HepG2 (cell line): Measurements from ENCODE around the gene DYTN. TPM values are rescaled to one million over a fixed set of nuclear protein-coding genes. Genes with fewer than 3 reads are reported as not detected.
A peak's percentile ranks its signal among the peaks of the same experiment; 100 is the strongest.

Source experiments
- CAMTA2 ChIP-seq: sonication (generic); formaldehyde crosslinking; IDR thresholded peaks from 2 replicates; pipeline ENCODE4 v1.4.0; 2020; ENCODE audit warnings: mild to moderate bottlenecking, missing genetic modification reagents, borderline replicate concordance
- CREM ChIP-seq, 2 experiments: sonication (generic) in 1 of 2; formaldehyde crosslinking in 1 of 2; IDR thresholded peaks; 2 replicates each; pipeline versions ENCODE4 v1.4.0 to v1.6.1; 2016 to 2020; ENCODE audit warnings: antibody characterized with exemption in 1 of 2, mild to moderate bottlenecking in 1 of 2, missing genetic modification reagents in 1 of 2
- FOXC1 ChIP-seq: sonication (generic); formaldehyde crosslinking; IDR thresholded peaks from 2 replicates; pipeline ENCODE4 v1.8.0; 2022; ENCODE audit warnings: mild to moderate bottlenecking, missing genetic modification reagents, borderline replicate concordance
- GATAD2A ChIP-seq: IDR thresholded peaks from 2 replicates; pipeline ENCODE4 v1.6.1; 2016
- KDM5A ChIP-seq: fragments of 200-600 bp; sonication (generic); IDR thresholded peaks from 2 replicates; pipeline ENCODE4 v1.7.0; 2018; ENCODE audit warnings: antibody characterized with exemption, mild to moderate bottlenecking, low read length, borderline replicate concordance
- TBX3 ChIP-seq: fragments of 450-650 bp; IDR thresholded peaks from 2 replicates; pipeline ENCODE4 v1.6.1; 2017; ENCODE audit warnings: antibody characterized with exemption, mild to moderate bottlenecking, inconsistent platforms, borderline replicate concordance
- ZBTB1 ChIP-seq: sonication (generic); formaldehyde crosslinking; IDR thresholded peaks from 2 replicates; pipeline ENCODE4 v1.4.0; 2020; ENCODE audit warnings: missing genetic modification reagents, borderline replicate concordance
- ZNF446 ChIP-seq: sonication (generic); formaldehyde crosslinking; IDR thresholded peaks from 2 replicates; pipeline ENCODE4 v1.5.0; 2020; ENCODE audit warnings: mild to moderate bottlenecking, missing genetic modification reagents
- ZNF546 ChIP-seq: sonication (generic); formaldehyde crosslinking; conservative IDR thresholded peaks from 2 replicates; pipeline ENCODE4 v1.8.1; 2023; ENCODE audit warnings: mild to moderate bottlenecking, missing genetic modification reagents
- ZNF558 ChIP-seq: sonication (generic); formaldehyde crosslinking; IDR thresholded peaks from 2 replicates; pipeline ENCODE4 v1.9.0; 2022; ENCODE audit warnings: mild to moderate bottlenecking, missing genetic modification reagents, borderline replicate concordance
- ZSCAN30 ChIP-seq: sonication (generic); formaldehyde crosslinking; IDR thresholded peaks from 2 replicates; pipeline ENCODE4 v1.5.0; 2020; ENCODE audit warnings: mild to moderate bottlenecking, missing genetic modification reagents
- polyA plus RNA-seq, 8 experiments: library from polyadenylated mRNA; depleted of rRNA in 3 of 8; stranded (reverse) in 7 of 8; unstranded in 1 of 8; fragments of >200 nt; fragmentation: Illumina TruSeq in 4 of 8; extraction: Trizol in 4 of 8; gene quantifications; 2 replicates each; pipeline versions ENCODE4 v1.2.1 to v1.2.3, GENCODE V29; 2011 to 2016; ENCODE audit warnings: low read depth in 4 of 8, missing spikeins in 1 of 8, mixed read lengths in 1 of 8; ENCODE audit not compliant: insufficient read depth in 1 of 8
- total RNA-seq, 5 experiments: library from RNA; depleted of rRNA; stranded (reverse); fragments of >200 nt; fragmentation: Illumina TruSeq; extraction: Trizol; gene quantifications; 2 replicates each; pipeline ENCODE4 v1.2.3, GENCODE V29; 2016; ENCODE audit warnings: low read depth in 1 of 5
- TF ChIP-seq, protein P1 (sequence below): sonication (generic); formaldehyde crosslinking; IDR thresholded peaks from 2 replicates; pipeline ENCODE4 v1.4.0; 2020; ENCODE audit warnings: mild to moderate bottlenecking, missing genetic modification reagents
- TF ChIP-seq, protein P2 (sequence below): sonication (generic); formaldehyde crosslinking; IDR thresholded peaks from 2 replicates; pipeline ENCODE4 v1.9.0; 2021; ENCODE audit warnings: mild to moderate bottlenecking, missing genetic modification reagents
- TF ChIP-seq, protein P3 (sequence below): IDR thresholded peaks from 2 replicates; pipeline ENCODE4 v1.6.1; 2018; ENCODE audit warnings: missing genetic modification reagents, mild to moderate bottlenecking, missing compliant biosample characterization

Gene DYTN
- total and polyA plus RNA-seq, 2 of the 13 experiments (the other 11 are each of a cell fraction or from before 2014, with no cell fraction given) = not detected

DNA sequence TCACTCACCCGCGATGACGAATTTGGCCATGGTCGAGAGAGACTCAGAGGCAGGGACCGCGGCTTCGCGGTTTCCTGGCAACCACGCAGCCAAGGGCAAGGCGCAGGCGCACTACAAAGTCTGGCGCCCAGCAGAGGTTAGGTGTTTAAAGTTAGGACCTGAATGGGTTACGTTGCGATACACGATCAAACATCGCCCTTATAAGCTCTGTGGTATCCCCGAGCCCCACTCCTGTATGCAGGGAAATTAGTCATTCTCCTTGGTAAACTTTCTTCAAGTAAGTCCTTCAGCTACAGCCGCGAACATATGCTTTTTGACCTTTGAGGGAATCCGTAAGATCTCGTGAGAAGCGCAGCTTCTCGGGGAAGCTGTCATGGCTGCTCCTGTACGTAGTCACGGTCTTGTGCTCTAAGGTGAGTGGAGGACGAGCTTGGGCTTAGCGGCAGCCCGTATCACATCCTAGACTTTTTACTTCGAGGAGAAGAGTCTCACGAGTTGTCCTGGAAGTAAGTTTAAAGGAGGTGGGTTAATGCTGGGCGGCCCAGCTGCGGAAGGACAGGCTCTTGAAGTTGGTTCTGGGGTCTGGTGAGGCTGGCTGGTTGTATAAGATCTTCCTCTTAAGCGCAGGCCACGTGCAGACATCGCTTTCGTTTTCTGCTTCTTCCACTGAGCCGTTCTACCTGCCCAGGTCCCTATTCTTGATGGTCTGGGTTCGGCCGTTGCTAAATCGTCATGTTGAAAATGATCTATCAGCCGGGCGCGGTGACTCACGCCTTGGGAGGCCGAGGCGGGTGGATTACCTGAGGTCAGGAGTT is 47.3 kb upstream of the DYTN start, which contains the start of the genes FASTKD2 and MDH1B (continued):
- TF ChIP-seq ZBTB1 (CRISPR knock-in tag) (no peak), CAMTA2 (CRISPR knock-in tag) (0 out of 2 replicates have a peak, but pooled peaks have one; percentile 74), TBX3 (peak; percentile 34; the same call in 1 of the 2 replicates), ZNF546 (CRISPR knock-in tag) (no peak), KDM5A (peak; percentile 99), ZNF558 (CRISPR knock-in tag) (no peak; the same call in 1 of the 2 replicates), ZSCAN30 (CRISPR knock-in tag) (no peak; the same call in 1 of the 2 replicates), FOXC1 (CRISPR knock-in tag) (peak; percentile 81; the same call in 1 of the 2 replicates), GATAD2A (peak; percentile 70), ZNF446 (no peak), CREM (IDR thresholded peaks at IDR 0.05) (peak; percentile 83), CREM (CRISPR knock-in tag; IDR thresholded peaks at IDR 0.05) (no peak)
- TF ChIP-seq, protein P1, sequence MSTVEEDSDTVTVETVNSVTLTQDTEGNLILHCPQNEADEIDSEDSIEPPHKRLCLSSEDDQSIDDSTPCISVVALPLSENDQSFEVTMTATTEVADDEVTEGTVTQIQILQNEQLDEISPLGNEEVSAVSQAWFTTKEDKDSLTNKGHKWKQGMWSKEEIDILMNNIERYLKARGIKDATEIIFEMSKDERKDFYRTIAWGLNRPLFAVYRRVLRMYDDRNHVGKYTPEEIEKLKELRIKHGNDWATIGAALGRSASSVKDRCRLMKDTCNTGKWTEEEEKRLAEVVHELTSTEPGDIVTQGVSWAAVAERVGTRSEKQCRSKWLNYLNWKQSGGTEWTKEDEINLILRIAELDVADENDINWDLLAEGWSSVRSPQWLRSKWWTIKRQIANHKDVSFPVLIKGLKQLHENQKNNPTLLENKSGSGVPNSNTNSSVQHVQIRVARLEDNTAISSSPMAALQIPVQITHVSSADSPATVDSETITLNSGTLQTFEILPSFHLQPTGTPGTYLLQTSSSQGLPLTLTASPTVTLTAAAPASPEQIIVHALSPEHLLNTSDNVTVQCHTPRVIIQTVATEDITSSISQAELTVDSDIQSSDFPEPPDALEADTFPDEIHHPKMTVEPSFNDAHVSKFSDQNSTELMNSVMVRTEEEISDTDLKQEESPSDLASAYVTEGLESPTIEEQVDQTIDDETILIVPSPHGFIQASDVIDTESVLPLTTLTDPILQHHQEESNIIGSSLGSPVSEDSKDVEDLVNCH (CRISPR knock-in tag) = no peak
- TF ChIP-seq, protein P2, sequence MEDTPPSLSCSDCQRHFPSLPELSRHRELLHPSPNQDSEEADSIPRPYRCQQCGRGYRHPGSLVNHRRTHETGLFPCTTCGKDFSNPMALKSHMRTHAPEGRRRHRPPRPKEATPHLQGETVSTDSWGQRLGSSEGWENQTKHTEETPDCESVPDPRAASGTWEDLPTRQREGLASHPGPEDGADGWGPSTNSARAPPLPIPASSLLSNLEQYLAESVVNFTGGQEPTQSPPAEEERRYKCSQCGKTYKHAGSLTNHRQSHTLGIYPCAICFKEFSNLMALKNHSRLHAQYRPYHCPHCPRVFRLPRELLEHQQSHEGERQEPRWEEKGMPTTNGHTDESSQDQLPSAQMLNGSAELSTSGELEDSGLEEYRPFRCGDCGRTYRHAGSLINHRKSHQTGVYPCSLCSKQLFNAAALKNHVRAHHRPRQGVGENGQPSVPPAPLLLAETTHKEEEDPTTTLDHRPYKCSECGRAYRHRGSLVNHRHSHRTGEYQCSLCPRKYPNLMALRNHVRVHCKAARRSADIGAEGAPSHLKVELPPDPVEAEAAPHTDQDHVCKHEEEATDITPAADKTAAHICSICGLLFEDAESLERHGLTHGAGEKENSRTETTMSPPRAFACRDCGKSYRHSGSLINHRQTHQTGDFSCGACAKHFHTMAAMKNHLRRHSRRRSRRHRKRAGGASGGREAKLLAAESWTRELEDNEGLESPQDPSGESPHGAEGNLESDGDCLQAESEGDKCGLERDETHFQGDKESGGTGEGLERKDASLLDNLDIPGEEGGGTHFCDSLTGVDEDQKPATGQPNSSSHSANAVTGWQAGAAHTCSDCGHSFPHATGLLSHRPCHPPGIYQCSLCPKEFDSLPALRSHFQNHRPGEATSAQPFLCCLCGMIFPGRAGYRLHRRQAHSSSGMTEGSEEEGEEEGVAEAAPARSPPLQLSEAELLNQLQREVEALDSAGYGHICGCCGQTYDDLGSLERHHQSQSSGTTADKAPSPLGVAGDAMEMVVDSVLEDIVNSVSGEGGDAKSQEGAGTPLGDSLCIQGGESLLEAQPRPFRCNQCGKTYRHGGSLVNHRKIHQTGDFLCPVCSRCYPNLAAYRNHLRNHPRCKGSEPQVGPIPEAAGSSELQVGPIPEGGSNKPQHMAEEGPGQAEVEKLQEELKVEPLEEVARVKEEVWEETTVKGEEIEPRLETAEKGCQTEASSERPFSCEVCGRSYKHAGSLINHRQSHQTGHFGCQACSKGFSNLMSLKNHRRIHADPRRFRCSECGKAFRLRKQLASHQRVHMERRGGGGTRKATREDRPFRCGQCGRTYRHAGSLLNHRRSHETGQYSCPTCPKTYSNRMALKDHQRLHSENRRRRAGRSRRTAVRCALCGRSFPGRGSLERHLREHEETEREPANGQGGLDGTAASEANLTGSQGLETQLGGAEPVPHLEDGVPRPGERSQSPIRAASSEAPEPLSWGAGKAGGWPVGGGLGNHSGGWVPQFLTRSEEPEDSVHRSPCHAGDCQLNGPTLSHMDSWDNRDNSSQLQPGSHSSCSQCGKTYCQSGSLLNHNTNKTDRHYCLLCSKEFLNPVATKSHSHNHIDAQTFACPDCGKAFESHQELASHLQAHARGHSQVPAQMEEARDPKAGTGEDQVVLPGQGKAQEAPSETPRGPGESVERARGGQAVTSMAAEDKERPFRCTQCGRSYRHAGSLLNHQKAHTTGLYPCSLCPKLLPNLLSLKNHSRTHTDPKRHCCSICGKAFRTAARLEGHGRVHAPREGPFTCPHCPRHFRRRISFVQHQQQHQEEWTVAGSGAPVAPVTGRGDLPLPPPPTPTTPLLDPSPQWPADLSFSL (CRISPR knock-in tag) = no peak
- TF ChIP-seq, protein P3, sequence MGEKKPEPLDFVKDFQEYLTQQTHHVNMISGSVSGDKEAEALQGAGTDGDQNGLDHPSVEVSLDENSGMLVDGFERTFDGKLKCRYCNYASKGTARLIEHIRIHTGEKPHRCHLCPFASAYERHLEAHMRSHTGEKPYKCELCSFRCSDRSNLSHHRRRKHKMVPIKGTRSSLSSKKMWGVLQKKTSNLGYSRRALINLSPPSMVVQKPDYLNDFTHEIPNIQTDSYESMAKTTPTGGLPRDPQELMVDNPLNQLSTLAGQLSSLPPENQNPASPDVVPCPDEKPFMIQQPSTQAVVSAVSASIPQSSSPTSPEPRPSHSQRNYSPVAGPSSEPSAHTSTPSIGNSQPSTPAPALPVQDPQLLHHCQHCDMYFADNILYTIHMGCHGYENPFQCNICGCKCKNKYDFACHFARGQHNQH (CRISPR knock-in tag) = peak; percentile 92; the same call in 1 of the 2 replicates
